ENCODE measurements around the gene TMEM214. TPM values are rescaled to one million over a fixed set of nuclear protein-coding genes. Genes with fewer than 3 reads are reported as not detected.
A peak's percentile ranks its signal among the peaks of the same experiment; 100 is the strongest.

Gene TMEM214
- total and polyA plus RNA-seq, 2 experiments from 2014 or later = 50.4 to 75.9 TPM

GRCh38 chr2:27050281-27050995 lies 17.7 kb downstream of the TMEM214 start:
- Histone ChIP-seq H3K9me3 (ENCODE audit: low read depth) (no peaks in the 10 kb centered on the region), H3K4me3 (peak overlapping the region; percentile 85), H3K9me2 (replicated peaks; ENCODE audit: insufficient read depth) (no peaks in the 10 kb centered on the region), H2AFZ (peak overlapping the region; percentile 51), H3K36me3 (replicated peaks; ENCODE audit: insufficient read depth, low read depth) (no peaks in the 10 kb centered on the region), H3K4me1 (ENCODE audit: insufficient read depth) (peaks cover 12% of the 10 kb centered on the region), H4K20me1 (ENCODE audit: insufficient read depth, poor library complexity, severe bottlenecking) (no peaks in the 10 kb centered on the region), H3K27ac (peak overlapping the region; percentile 91), H3K79me2 (no peaks in the 10 kb centered on the region), H3K4me2 (peak overlapping the region; percentile 83), H3K27me3 (no peaks in the 10 kb centered on the region)
- WGBS (ENCODE audit: low lambda C conversion rate, missing lambda C conversion rate) = 1% methylated on average over 48 of the region's 48 CpGs
- TF ChIP-seq EZH2 (IDR thresholded peaks at IDR 0.05; ENCODE audit: borderline replicate concordance) = no peak
- TF ChIP-seq, protein P1, sequence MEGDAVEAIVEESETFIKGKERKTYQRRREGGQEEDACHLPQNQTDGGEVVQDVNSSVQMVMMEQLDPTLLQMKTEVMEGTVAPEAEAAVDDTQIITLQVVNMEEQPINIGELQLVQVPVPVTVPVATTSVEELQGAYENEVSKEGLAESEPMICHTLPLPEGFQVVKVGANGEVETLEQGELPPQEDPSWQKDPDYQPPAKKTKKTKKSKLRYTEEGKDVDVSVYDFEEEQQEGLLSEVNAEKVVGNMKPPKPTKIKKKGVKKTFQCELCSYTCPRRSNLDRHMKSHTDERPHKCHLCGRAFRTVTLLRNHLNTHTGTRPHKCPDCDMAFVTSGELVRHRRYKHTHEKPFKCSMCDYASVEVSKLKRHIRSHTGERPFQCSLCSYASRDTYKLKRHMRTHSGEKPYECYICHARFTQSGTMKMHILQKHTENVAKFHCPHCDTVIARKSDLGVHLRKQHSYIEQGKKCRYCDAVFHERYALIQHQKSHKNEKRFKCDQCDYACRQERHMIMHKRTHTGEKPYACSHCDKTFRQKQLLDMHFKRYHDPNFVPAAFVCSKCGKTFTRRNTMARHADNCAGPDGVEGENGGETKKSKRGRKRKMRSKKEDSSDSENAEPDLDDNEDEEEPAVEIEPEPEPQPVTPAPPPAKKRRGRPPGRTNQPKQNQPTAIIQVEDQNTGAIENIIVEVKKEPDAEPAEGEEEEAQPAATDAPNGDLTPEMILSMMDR (IDR thresholded peaks at IDR 0.05; ENCODE audit: poor library complexity) = peak; percentile 30
- DNase-seq (ENCODE audit: low spot score) = peak; percentile 94

GRCh38 chr2:27050996-27051901 lies 18.5 kb downstream of the TMEM214 start, which contains the start of gene AGBL5:
AGBL5 (plus strand) TSS chr2:27051668; CDS start chr2:27052959, 1,291 bp downstream.
- H3K4me1 ChIP-seq (ENCODE audit: insufficient read depth) = peaks cover 12% of the 10 kb centered on the region
- peak within 1 kb of the TSS; percentile 85 for H3K4me3 ChIP-seq
- no peaks in the 10 kb centered on the region for H3K79me2 ChIP-seq
- peak within 1 kb of the TSS; percentile 83 for H3K4me2 ChIP-seq
- peak; percentile 96 for DNase-seq (ENCODE audit: low spot score)
- no peaks in the 10 kb centered on the region for H4K20me1 ChIP-seq (ENCODE audit: insufficient read depth, poor library complexity, severe bottlenecking)
- H3K27ac ChIP-seq = peak within 1 kb of the TSS; percentile 91
- no peaks in the 10 kb centered on the region for H3K27me3 ChIP-seq
- H3K36me3 ChIP-seq (replicated peaks; ENCODE audit: insufficient read depth, low read depth) = no peaks in the 10 kb centered on the region
- no peaks in the 10 kb centered on the region for H3K9me2 ChIP-seq (replicated peaks; ENCODE audit: insufficient read depth)
- TF ChIP-seq EZH2phosphoT487 (IDR thresholded peaks at IDR 0.05; ENCODE audit: low read depth, severe bottlenecking, unreplicated experiment) (no peak), EZH2 (IDR thresholded peaks at IDR 0.05; ENCODE audit: borderline replicate concordance) (no peak)
- TF ChIP-seq, protein P1 (IDR thresholded peaks at IDR 0.05; ENCODE audit: poor library complexity) = no peak
- WGBS (ENCODE audit: low lambda C conversion rate, missing lambda C conversion rate) = under 1% methylated on average over 49 of the region's 67 CpGs
- H3K9me3 ChIP-seq (ENCODE audit: low read depth) = no peaks in the 10 kb centered on the region
- peak within 1 kb of the TSS; percentile 51 for H2AFZ ChIP-seq

GRCh38 chr2:27051902-27052645 lies 19.3 kb downstream of the TMEM214 start:
- H3K27me3 ChIP-seq = no peaks in the 10 kb centered on the region
- WGBS (ENCODE audit: low lambda C conversion rate, missing lambda C conversion rate) = 6% methylated on average over 13 of the region's 24 CpGs
- H3K36me3 ChIP-seq (replicated peaks; ENCODE audit: insufficient read depth, low read depth) = no peaks in the 10 kb centered on the region
- H2AFZ ChIP-seq = peak overlapping the region; percentile 17
- H3K79me2 ChIP-seq = no peaks in the 10 kb centered on the region
- peak overlapping the region; percentile 61 for H3K4me3 ChIP-seq
- H3K4me1 ChIP-seq (ENCODE audit: insufficient read depth) = peaks cover 12% of the 10 kb centered on the region
- H3K9me2 ChIP-seq (replicated peaks; ENCODE audit: insufficient read depth) = no peaks in the 10 kb centered on the region
- H3K27ac ChIP-seq = peak overlapping the region; percentile 91
- H3K9me3 ChIP-seq (ENCODE audit: low read depth) = no peaks in the 10 kb centered on the region
- DNase-seq (ENCODE audit: low spot score) = peak; percentile 38
- no peaks in the 10 kb centered on the region for H4K20me1 ChIP-seq (ENCODE audit: insufficient read depth, poor library complexity, severe bottlenecking)
- TF ChIP-seq EZH2phosphoT487 (IDR thresholded peaks at IDR 0.05; ENCODE audit: low read depth, severe bottlenecking, unreplicated experiment) = no peak
- TF ChIP-seq, protein P1 (IDR thresholded peaks at IDR 0.05; ENCODE audit: poor library complexity) = no peak
- H3K4me2 ChIP-seq = peak overlapping the region; percentile 83
